Superior temporal gyrus (tissue), 1 donor: ENCODE data around the gene ERN1.

Experiments used
- DNase-seq: peaks from one replicate; pipeline ENCODE4 v3.0.0-alpha.2; 2016; ENCODE audit errors: extremely low spot score

The ERN1 gene

DNA sequence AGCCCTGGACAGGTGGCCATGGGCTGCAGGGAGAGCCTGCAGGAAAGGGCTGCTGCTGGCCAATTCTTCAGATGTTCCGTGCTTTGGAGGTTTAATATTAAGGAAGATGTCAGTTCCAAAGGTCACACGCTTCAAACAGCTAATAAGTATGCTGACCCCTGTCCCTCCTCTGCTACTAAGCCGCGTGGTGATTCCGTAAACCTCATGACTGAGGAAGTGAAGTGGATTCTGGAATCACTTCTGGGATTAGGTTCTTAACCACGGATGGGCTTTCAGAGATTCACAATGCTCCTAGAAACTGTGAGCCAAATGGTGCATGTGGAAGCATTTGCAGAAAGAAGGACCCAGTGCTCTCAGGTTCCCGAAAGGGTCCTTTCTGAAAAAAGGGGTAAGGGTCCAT, 28.5 kb upstream of the ERN1 start:
- no peak for DNase-seq

- DNase-seq: no peak
These were observed 27.8 kb upstream of the ERN1 start for GRCh38 chr17:64157669-64158180.

GRCh38 chr17:64156670-64157069, 26.7 kb upstream of the ERN1 start:
- no peak for DNase-seq

DNA sequence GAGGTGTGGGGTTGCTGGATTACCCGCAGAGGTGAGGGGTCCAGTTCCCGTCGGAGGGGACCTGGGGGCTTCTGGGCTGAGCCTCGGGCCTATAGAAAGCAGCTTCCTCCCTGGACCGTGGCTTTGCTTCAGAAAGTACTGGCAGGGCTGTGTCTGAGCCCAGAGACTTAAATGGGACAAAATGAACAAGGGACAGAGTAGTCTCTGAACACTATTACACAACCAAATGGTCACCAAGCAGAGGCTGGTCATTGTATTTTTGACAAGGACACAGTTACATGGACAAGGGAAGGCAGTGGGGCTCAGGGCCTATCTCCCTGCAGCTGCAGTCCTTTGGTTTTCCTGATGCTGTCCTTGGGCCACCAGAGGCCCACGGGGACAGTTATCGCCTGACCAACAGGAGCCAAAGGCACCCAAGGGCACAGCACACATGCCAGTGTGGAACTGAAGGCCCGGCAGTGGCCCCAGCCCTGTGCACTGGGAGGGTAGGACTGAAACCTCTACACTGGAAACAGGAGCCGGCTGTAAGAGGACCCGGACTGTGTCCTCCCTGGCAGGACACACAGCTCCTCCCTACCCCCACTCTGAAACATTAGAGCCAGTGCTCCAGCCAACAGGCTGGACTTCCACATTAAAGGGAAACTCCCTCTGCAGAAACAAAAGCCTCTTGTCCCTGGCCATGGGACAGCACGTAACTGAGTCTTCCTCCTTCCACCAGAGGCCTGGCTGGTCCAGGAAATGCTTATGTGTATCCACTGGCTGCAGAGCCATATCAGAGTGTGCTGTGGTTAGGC, 26.0 kb upstream of the ERN1 start:
- DNase-seq: peak; percentile 95

- no peak for DNase-seq
These were observed 25.2 kb upstream of the ERN1 start for GRCh38 chr17:64155129-64155528.

- peak; percentile 67 for DNase-seq
These were observed 24.8 kb upstream of the ERN1 start for GRCh38 chr17:64154717-64155116.

DNA sequence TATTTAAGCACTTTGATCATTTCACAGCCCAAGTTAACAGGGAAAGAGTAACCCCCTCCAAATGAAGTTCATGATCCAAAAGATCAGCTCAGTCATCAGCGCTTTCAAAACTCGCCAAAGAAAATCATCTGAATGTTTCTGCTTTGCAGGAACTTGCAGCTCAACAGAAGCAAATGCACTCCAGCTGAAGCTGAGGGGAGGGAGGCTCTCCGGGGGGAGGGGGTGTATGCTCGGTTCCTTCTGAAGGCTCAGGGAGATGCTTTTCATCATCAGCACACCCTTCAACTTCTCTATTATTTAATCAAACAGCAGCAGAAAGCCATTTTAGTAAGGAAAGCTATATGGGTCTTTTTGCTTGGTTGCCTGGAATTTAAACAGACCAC, 24.4 kb upstream of the ERN1 start:
- DNase-seq: no peak

GRCh38 chr17:64153565-64154312, 23.8 kb upstream of the ERN1 start:
- no peak for DNase-seq

DNA sequence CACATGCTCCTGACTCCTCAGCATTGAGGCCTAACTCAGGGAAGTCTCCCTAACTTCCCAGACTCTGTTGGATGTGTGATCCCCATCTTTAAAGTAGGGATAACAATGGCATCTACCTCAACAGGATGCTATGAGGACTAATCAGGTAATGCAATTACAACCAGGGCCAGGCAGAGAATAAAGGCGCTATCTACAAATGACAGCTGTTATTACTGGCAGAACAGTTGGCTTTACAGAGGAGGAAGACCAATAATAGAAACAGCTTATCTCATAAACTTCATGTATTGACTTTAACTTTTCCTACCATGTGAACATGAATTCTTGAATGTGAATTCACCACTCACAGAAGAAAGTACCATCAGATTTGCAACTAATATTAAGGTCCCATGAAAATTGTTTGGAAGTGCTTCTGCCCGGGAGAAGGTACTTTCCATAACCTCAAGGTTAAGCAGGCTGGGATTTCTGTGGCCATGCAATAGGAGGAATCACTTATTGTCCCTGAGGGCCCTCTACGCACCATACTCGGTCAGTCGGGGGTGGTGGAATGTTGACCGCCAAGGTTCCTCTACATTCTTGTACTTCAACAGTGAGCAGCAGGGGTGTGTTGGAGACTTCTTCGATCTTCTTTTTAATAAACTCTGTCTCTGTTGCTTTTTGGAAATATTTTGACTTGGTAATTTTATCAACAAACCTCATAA, 22.6 kb upstream of the ERN1 start:
- no peak for DNase-seq

DNA sequence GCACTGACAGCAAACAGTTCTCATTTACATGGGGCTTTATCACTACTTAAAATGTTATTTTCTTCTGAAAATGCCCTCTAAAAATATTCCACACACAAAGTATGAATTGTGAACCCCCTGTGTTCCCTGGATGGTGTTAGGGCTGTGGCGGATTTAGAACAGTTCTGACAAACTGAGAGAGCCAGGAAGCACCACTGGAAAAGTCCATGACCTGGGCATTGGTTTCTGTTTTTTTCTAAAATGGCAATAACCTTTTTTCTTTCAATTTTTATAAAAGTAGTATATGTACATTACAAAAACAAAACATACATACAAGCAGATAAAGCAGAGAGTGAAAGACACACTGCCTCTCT, 21.0 kb upstream of the ERN1 start:
- no peak for DNase-seq

GRCh38 chr17:64150237-64151015, 20.5 kb upstream of the ERN1 start:
- DNase-seq: no peak

GRCh38 chr17:64149196-64149595, 19.3 kb upstream of the ERN1 start:
- no peak for DNase-seq

DNA sequence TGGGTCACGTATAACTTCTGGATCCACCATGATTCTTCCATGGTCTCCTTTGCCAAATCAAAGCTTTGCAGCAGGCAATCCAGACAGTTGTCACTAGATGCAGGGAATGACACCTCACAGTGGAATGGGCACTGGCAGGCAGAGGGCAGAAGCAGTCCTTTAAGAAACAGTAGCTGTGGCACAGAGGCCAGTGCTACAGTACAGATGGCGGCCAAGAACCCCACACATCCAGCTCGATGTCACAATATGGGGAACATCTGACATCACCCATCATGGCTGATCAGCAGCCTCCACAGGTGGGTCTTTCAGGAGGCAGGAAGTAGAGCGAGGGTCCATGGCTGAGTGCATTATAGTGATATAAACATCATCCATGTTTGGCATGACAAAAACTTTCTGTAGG, 18.8 kb upstream of the ERN1 start:
- peak; percentile 65 for DNase-seq

GRCh38 chr17:64148017-64148631, 18.2 kb upstream of the ERN1 start:
- no peak for DNase-seq

DNA sequence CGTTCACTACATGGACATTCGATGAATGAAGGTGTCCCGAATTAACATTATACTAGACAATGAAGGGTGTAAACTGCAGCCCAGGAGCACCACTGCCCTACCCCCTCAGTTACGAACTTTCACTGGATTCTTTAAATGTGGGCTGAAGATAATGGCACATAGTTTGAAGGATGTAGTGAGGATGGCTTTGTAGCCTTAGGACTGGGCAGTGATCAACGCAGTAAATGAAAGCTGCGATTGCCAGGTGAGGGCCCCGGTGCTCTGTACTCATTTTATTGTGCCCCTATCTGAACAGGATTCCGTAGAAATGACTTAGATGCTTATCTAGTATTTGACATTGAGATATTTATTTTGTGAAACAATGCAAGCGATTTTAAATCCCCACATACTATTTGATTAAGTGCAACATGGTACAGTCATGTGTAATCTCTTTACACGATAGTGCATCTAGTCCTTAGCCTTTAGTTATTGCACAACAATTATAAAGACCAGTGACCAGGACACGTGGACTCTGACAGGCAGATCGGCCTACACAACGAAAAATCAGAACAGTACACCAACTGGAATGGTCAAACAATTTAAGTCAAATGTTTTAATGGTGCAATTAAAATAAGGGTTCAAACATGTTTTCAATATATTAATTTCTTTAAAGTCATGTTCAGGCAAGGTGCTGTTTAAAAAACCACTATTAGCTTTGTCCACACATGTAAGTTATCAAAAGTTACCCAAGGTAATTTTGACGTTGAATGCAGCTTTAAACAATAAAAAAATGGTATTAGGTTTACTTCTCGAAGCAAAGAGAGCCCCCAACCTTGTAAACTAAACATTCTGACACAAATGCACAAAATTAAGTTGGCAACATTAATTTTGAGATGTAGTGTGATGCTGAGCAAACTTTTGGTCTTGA, 17.4 kb upstream of the ERN1 start:
- no peak for DNase-seq

GRCh38 chr17:64146418-64147109, 16.6 kb upstream of the ERN1 start:
- peak; percentile 73 for DNase-seq

GRCh38 chr17:64145751-64146417, 15.9 kb upstream of the ERN1 start:
- peak; percentile 100 for DNase-seq

DNA sequence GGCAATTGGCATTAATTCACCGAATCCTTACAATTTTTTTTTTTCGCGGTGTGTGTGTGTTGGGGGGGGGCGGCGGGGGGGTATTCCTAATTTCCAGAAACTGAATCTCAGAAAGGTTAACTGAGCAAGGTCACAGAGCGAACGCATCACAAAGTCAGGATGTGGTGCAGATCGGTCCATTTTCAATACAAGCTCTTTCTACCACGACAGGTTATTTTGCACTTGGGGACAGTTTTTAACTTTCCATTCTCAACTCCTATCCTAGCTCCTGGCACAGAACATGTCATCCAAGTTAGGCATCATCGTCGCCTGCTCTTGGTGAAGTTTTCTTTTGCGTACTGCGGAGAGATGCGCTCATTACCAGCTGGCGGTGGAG, 15.4 kb upstream of the ERN1 start:
- no peak for DNase-seq

- no peak for DNase-seq
These were observed 9.6 kb upstream of the ERN1 start for GRCh38 chr17:64139542-64139941.
